ENCODE results near the gene MUC13.

DNA sequence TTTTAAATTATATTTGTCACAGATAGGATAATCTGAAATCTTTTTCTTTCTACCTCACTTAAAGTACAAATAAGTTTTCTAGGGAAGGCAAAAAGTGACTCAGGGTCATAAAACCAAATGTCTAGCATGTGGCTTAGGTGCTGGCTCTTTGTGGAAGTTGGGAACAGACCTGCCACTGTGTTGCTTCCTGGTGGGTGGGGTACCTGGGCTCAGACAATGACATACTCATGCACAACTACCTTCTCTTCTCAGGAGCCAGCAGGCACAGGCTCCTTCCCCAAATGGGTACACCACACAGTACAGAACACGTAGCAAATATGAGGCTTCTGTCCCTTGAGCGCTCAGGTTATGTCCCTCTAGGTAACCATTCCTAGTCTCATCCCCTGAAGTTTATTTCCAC, 40.1 kb upstream of the MUC13 start:
- TF ChIP-seq SUZ12 (IDR thresholded peaks at IDR 0.05; ENCODE audit: extremely low read depth, insufficient read depth, insufficient read length) (no peak), YY1 (IDR thresholded peaks at IDR 0.05; ENCODE audit: insufficient read depth, insufficient read length) (no peak), ZNF274 (IDR thresholded peaks at IDR 0.05; ENCODE audit: low read depth, low read length) (no peak)
